SHP77 (cell line): Measurements from ENCODE around the gene MAGEF1.

Experiments
- DNase-seq, 2 experiments: peaks; one replicate each; lab custom pipeline; 2025; lab: John Stamatoyannopoulos, UW

The MAGEF1 gene

GRCh38 chr3:184690192-184690883 is 21.5 kb downstream of the MAGEF1 start:
- DNase-seq = no peak

DNA sequence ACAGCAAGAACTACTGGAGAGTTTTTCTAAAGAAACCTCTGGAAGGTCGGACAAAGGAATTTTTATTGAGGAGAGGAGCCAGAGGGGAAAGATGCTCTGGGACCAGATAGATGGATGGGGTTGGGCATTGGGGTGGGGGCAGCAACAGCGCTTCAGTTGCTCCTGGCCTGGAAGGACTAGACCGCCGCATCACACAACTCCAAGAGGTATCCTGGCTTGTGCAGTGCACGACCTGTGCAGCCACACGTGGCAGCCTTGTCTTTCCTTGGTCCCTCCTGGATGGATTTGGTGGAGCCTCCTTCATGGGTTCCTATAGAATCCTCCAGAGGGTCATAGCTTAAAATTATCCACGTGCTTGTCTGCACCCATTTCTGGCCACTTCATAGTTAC is 23.0 kb downstream of the MAGEF1 start:
- DNase-seq = no peak

- no peak for DNase-seq
Measured at GRCh38 chr3:184688251-184688881, 23.5 kb downstream of the MAGEF1 start.

- no peak for DNase-seq
Measured at GRCh38 chr3:184687363-184688015, 24.4 kb downstream of the MAGEF1 start.

- no peak for DNase-seq
Measured at GRCh38 chr3:184685646-184686045, 26.2 kb downstream of the MAGEF1 start.

GRCh38 chr3:184685055-184685454 is 26.8 kb downstream of the MAGEF1 start:
- DNase-seq = no peak

DNA sequence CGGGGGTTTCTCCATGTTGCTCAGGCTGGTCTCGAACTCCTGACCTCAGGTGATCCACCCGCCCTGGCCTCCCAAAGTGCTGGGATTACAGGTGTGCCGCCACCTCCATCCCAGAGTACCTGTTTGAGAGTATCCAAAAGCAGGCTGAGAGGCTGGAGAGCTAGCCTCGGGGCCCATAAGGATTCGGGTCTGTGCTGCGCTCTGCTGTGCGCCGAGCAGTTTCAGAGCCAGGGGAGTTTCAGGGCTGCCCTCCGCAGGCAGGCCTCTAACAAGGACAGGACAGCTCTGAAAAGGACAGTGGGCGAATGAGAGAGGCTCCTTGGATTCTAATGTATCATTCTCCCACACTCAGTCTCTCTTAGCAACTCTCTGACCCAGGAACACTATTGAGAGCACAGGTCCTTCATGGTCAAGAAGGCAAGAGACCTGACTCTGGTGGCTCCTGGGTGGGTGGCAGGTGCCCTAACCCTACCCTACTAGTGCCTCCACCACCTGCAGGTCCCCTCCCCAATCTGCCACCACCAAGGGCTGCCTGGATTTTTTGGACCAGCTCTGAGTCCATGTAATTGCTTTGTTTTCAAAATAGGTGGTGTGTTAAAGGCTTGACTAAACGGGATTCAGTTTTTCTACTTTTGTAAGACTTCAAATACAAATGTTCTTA is 27.8 kb downstream of the MAGEF1 start:
- no peak for DNase-seq

DNA sequence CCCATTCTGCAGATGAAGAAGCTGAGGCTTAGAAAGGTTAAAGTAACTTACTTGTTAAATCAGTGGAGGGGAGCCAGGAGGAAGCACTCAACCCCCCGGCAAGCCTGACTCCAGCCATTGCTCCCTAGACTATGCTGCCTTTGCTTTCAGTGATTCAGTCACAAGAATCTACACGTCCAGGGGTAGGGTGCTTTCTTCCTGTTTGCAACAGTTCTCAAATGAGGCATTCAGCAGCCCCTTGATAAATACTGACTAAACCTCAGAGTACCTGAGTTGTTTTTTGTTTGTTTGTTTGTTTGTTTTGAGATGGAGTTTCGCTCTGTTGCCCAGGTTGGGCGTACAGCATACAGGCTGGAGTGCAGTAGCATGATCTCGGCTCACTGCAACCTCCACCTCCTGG is 28.6 kb downstream of the MAGEF1 start:
- DNase-seq = no peak

DNA sequence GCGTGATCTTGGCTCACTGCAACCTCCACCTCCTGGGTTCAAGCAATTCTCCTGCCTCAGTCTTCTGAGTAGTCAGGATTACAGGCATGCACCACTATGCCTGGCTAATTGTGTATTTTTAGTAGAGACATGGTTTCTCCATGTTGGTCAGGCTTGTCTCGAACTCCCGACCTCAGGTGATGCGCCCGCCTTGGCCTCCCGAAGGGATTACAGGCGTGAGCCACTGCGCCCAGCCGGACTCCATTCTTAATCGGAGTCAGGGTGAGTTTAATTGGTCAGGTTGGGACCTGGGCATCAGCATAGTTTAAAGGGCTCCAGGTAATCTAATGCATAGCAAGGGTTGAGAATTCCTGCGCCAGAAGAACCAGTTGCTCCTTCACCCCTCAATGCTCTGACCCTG is 29.2 kb downstream of the MAGEF1 start:
- DNase-seq = no peak

DNA sequence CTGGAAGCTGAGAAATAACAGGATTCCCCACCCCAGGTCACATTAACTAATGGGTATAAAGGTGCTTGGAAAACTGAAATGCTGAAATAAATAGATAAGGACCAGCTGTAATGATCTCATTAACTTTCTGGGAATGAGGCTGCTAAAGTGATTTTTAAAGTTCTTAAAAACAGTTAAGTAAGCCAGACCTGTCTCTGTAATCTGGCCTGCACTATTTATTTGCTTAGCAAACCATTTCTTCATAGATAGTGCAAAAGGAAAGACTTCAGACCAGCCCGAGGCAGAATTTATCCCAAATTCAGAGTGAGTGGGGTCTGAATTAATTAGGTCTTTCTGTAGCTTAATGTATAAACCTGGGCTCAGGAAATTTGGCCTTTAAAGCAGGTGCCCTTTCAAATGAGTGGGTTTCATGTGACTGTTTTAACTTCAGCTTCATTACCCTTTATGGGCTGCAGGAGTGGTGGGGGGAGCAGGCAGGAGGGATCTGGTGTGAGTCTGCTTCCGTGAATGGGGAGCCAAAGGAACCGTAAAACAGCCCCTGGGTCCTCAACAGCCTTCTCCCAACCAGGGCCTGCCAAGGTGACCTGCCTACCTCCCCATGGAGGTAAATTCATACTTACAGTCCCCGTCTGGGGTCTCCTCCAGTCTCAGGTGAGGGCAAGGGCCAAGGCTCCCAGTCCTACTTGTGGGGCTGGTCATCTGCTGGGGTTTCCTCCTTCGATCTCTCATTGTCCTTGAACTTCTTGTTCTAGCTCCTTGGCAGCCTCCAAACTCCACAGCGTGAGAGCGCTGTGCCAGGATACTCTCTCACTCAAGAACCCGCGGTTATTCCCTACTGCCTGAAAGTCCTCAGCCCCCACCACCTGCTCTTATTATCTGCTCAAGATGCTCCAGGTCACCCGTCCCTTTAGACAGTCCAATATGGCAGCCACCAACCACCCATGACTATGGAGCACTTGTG is 31.2 kb downstream of the MAGEF1 start:
- DNase-seq = no peak

DNA sequence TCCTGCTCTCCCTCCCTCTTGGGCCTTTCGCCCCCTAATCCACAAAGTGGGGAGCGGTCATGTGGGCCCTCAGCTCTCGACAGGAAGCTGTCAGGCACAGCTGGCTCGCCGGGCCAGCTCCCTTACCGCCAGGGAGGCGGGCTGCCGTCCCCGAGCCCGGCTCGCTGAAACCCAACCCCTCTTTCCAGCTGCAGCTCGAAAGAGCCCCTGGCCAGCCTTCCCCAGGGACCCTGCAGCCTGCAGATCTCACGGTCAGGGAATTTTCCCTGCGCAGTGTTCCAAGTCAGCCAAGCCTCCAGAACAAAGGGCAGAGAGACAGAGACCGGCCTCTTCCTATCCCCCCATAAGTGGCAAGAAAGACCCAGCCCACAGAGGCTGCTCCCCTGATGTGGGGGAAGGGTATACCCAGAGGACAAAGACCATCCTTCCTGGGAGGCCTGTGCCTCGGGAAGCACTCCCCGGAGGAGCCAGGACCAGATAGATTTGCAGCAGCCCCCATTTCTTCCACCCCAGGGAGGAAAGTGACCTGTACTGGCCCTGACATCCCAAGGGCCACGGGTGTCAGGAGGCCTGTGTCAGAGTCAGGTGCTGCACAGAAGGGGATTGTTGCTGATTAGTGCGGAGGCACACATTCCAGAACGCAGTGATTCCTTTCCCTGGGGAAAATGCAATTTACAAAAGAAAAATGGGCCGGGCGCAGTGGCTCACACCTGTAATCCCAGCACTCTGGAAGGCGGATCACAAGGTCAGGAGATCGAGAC is 32.6 kb downstream of the MAGEF1 start:
- no peak for DNase-seq

DNA sequence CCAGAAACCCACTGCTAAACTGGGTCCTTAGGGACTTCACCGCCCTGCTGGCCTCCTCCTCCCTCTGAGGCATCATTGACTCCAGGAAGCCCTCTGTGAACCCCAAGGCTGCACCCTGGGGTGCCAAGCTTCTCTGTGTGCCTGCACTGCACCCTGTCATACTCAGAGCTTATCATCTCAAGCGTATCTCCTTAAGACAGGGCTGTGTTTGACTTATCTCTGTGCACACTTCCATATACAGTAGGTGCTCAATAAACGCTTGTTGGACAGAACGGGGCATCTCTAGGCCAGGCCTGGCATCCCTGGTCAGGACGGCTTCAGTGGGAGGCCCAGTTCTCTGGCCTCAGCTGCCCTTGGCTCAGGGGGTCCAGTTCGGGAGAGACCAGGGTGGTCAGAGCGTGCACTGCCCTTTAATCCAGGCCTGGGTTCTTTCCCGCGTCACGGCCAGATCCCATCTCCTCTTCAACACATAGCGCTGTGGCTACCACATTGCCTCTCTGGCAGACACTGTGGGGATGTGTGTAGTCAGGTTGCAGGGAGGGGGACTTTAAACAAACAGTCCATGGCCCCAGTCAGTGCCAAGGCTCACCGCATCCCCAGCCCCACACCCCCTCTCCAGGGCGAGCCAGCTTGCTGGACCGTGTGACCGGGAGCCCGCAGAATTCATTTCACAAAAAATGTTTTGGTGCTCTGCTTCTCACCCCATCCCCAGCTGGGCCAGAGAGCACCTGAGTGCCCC is 33.4 kb downstream of the MAGEF1 start:
- no peak for DNase-seq

DNA sequence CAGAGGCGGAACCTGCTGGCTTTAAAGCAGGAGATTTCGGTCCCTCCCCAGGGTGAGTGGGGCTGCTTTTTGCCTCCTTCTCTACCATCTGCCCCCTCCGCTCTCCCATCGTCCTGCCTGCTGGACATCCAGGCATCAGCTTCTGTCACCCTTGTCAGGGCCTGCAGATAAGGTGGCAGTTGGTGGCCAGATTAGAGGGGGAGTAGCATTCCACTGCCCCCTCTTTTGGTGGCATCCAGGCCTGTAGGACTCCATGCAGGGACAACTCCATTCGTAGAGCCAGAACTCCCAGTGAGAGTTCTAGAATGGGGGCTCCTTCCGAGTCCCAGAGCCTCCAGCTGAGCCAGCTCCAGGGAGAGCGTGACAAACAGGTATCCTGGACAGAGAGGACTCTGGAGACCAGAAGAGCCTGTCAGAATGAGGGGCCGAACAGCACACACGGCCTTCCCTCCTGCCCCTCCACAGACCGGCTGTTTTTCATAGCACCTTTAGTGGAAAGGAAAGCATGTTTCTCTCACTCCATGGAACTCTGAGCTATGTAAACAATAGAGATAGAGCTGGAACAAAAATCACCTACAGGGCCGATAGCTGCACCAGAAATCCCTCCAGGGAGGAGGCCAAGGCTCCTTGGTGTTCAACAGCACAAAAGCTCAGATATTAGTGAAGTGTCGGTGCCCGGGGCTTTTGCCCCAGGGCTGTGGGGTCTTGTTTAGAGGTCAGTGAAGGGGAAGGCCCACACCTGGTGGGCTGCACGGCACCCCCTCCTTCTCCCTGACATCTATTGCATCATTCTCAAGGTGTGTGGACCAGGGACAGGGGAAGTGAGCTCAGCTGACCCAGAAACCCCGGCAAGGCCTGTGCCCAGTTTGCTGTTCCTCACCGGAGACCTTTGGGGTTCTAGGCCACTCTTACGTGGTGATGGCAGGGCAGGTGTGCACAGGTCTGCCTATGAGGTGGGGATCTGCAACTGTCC is 34.2 kb downstream of the MAGEF1 start:
- DNase-seq = no peak

- no peak for DNase-seq
Measured at GRCh38 chr3:184676927-184677326, 34.9 kb downstream of the MAGEF1 start.

DNA sequence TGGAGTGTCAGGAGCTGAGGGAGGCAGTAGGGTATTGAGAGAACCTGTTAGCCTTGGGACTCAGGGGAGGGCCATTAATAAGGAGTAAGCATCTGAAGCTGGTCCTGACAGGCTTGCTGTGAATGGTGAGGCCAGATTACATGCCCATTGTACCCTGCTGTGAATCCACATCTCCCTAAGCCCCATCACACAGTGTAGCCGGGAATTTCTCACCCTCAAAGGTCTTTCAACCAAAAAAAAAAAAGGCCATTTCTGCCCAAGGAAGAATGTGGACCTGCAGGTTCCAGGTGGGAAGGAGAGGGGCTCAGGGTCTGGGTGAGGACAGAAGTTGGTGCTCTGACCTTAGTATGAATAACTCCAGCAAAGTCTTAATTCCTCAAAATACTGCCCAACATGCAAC is 37.2 kb downstream of the MAGEF1 start:
- no peak for DNase-seq

- DNase-seq = no peak
Measured at GRCh38 chr3:184672977-184673870, 38.6 kb downstream of the MAGEF1 start.

- no peak for DNase-seq
Measured at GRCh38 chr3:184672335-184672734, 39.5 kb downstream of the MAGEF1 start.

DNA sequence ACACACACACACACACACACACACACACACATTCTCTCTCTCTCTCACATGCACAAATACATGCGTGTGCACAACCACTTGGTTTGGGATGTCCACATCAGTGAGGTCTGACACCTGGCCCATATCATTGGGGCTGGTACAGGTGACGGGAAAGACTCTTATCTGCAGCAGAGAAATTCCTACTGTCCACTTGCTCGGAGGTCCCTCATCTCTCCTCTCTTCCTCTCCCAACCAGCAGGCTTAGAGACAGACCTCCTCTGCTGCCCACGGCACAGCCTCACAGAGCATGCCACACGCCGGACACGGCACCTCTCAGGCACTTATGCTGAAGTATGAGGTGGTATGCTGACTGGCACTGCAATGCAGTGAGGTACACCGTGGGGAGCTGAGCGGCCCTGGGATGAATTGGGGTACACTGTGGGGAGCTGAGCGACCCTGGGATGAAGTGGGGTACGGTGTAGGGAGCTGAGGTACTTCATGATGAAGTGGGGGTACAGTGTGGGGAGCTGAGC is 41.7 kb downstream of the MAGEF1 start:
- no peak for DNase-seq
